Measurements from ENCODE around the gene SLC38A4. TPM values are rescaled to one million over a fixed set of nuclear protein-coding genes. Genes with fewer than 3 reads are reported as not detected.

Gene SLC38A4
- total RNA-seq, 1 donor from 2014 or later, result 37.1 TPM

GRCh38 chr12:46815809-46816208 lies 10.0 kb downstream of the SLC38A4 start:
- no peak for DNase-seq (ENCODE audit: low spot score)

GRCh38 chr12:46814143-46814542 lies 11.7 kb downstream of the SLC38A4 start:
- no peak for DNase-seq (ENCODE audit: low spot score)

- no peak for DNase-seq (ENCODE audit: low spot score)
Observed at GRCh38 chr12:46811185-46811584, 14.6 kb downstream of the SLC38A4 start.

- DNase-seq (ENCODE audit: low spot score), result no peak
Observed at GRCh38 chr12:46808955-46809697, 16.7 kb downstream of the SLC38A4 start.

GRCh38 chr12:46808317-46808716 lies 17.5 kb downstream of the SLC38A4 start:
- DNase-seq (ENCODE audit: low spot score), result no peak

GRCh38 chr12:46804054-46804453 lies 21.7 kb downstream of the SLC38A4 start:
- DNase-seq (ENCODE audit: low spot score), result no peak

GRCh38 chr12:46803517-46803916 lies 22.3 kb downstream of the SLC38A4 start:
- no peak for DNase-seq (ENCODE audit: low spot score)

- DNase-seq (ENCODE audit: low spot score), result no peak
Observed at GRCh38 chr12:46801293-46801692, 24.5 kb downstream of the SLC38A4 start.

GRCh38 chr12:46800160-46800559 lies 25.6 kb downstream of the SLC38A4 start:
- no peak for DNase-seq (ENCODE audit: low spot score)

- DNase-seq (ENCODE audit: low spot score), result no peak
Observed at GRCh38 chr12:46798648-46799047, 27.1 kb downstream of the SLC38A4 start.

GRCh38 chr12:46798056-46798455 lies 27.7 kb downstream of the SLC38A4 start:
- no peak for DNase-seq (ENCODE audit: low spot score)

GRCh38 chr12:46795988-46796387 lies 29.8 kb downstream of the SLC38A4 start:
- no peak for DNase-seq (ENCODE audit: low spot score)

GRCh38 chr12:46794593-46795190 lies 31.1 kb downstream of the SLC38A4 start:
- DNase-seq (ENCODE audit: low spot score), result no peak

- no peak for DNase-seq (ENCODE audit: low spot score)
Observed at GRCh38 chr12:46792925-46793324, 32.9 kb downstream of the SLC38A4 start.

- no peak for DNase-seq (ENCODE audit: low spot score)
Observed at GRCh38 chr12:46790066-46790465, 35.7 kb downstream of the SLC38A4 start.

- no peak for DNase-seq (ENCODE audit: low spot score)
Observed at GRCh38 chr12:46788072-46788887, 37.5 kb downstream of the SLC38A4 start.

- DNase-seq (ENCODE audit: low spot score), result no peak
Observed at GRCh38 chr12:46787496-46788055, 38.2 kb downstream of the SLC38A4 start.

GRCh38 chr12:46786774-46787173 lies 39.0 kb downstream of the SLC38A4 start:
- DNase-seq (ENCODE audit: low spot score), result no peak

- DNase-seq (ENCODE audit: low spot score), result no peak
Observed at GRCh38 chr12:46785382-46785781, 40.4 kb downstream of the SLC38A4 start.

GRCh38 chr12:46783871-46784270 lies 41.9 kb downstream of the SLC38A4 start:
- DNase-seq (ENCODE audit: low spot score), result no peak

GRCh38 chr12:46779879-46780278 lies 45.9 kb downstream of the SLC38A4 start:
- DNase-seq (ENCODE audit: low spot score), result no peak

- DNase-seq (ENCODE audit: low spot score), result no peak
Observed at GRCh38 chr12:46779063-46779462, 46.7 kb downstream of the SLC38A4 start.

All from ureter (tissue), 1 donor.